GM12878 (cell line): ENCODE measurements around the gene MSH5. TPM values are rescaled to one million over a fixed set of nuclear protein-coding genes. Genes with fewer than 3 reads are reported as not detected.

Source experiments
- ATAC-seq: fragments of 200-7000 bp; cut with Tn5 transposase; 3 replicates; pipeline ENCODE4 v1.9.1; 2020; ENCODE audit warnings: mild to moderate bottlenecking, moderate library complexity
- BruUV-seq: library from RNA; stranded (reverse); fragments of 400-500 nt; replicated peaks from 2 replicates; lab custom pipeline; 2021; lab: Mats Ljungman, UMichigan
- CTCF ChIA-PET: fragments of 300-600 bp; sonication (Branson Sonifier 250); formaldehyde crosslinking; extraction: SDS; loops from one replicate; lab custom pipeline; 2021; ENCODE audit warnings: inconsistent platforms; lab: Yijun Ruan, JAX
- POLR2A ChIA-PET: fragments of 350-600 bp; formaldehyde crosslinking; extraction: SDS; loops from one replicate; lab custom pipeline; 2021; ENCODE audit warnings: inconsistent platforms; lab: Charles Lee
- RAD21 ChIA-PET: fragments of 300-600 bp; sonication (Branson Sonifier 250); formaldehyde crosslinking; loops from one replicate; lab custom pipeline; 2023; ENCODE audit warnings: antibody characterized with exemption; ENCODE audit not compliant: unreplicated experiment; lab: Charles Lee
- SMC1A ChIA-PET: fragments of 300-600 bp; sonication (Branson Sonifier 250); formaldehyde crosslinking; loops from one replicate; lab custom pipeline; 2023; ENCODE audit not compliant: unreplicated experiment, uncharacterized antibody; lab: Charles Lee
- DNase-seq: peaks from one replicate; pipeline ENCODE4 v3.0.0-alpha.2; 2011; ENCODE audit warnings: low read depth, low spot score
- FAIRE-seq: peaks from 3 replicates; lab custom pipeline; 2011; peaks lifted over from hg19 to GRCh38; lab: Jason Lieb, UNC
- H2AFZ ChIP-seq: 2 replicates; pipeline ENCODE4 v1.6.0; 2011; ENCODE audit warnings: low read depth, low read length, control low read depth; ENCODE audit not compliant: control insufficient read depth
- H3K27ac ChIP-seq: 2 replicates; pipeline ENCODE4 v1.5.1; 2011; ENCODE audit warnings: control low read depth; ENCODE audit not compliant: control insufficient read depth, insufficient read depth
- H3K27me3 ChIP-seq, 2 experiments: replicated peaks in 1 of 2; 2 replicates each; pipeline versions ENCODE4 v1.6.0 to v1.6.1; 2011; ENCODE audit warnings: low read length in 1 of 2; ENCODE audit not compliant: control insufficient read depth in 2 of 2, insufficient read depth in 2 of 2
- H3K36me3 ChIP-seq, 2 experiments: 2 replicates each; pipeline ENCODE4 v1.5.1; 2011; ENCODE audit warnings: low read length in 1 of 2; ENCODE audit not compliant: control insufficient read depth in 2 of 2, insufficient read depth in 2 of 2
- H3K4me1 ChIP-seq: 2 replicates; pipeline ENCODE4 v1.6.1; 2011; ENCODE audit warnings: mild to moderate bottlenecking, low read length, moderate library complexity, mixed read lengths; ENCODE audit not compliant: control insufficient read depth, insufficient read depth
- H3K4me2 ChIP-seq: 2 replicates; pipeline ENCODE4 v1.6.0; 2011; ENCODE audit warnings: control low read depth; ENCODE audit not compliant: control insufficient read depth, insufficient read depth
- H3K4me3 ChIP-seq: fragments of 200-600 bp; sonication (generic); 2 replicates; pipeline ENCODE4 v1.5.1; 2016
- H3K79me2 ChIP-seq: 2 replicates; pipeline ENCODE4 v1.6.0; 2011; ENCODE audit warnings: low read length; ENCODE audit not compliant: control insufficient read depth, insufficient read depth
- H3K9ac ChIP-seq: 2 replicates; pipeline ENCODE4 v1.8.0; 2011; ENCODE audit warnings: low read length, control low read depth, mixed read lengths; ENCODE audit not compliant: control insufficient read depth, insufficient read depth
- H3K9me3 ChIP-seq: replicated peaks from 3 replicates; pipeline ENCODE4 v1.5.1; 2011; ENCODE audit warnings: mild to moderate bottlenecking, low read length; ENCODE audit not compliant: control insufficient read depth, insufficient read depth
- H4K20me1 ChIP-seq: 2 replicates; pipeline ENCODE4 v1.6.0; 2011; ENCODE audit not compliant: control insufficient read depth, insufficient read depth
- BCLAF1 ChIP-seq: fragments of 450-650 bp; IDR thresholded peaks from 2 replicates; pipeline ENCODE4 v1.6.1; 2017; ENCODE audit warnings: antibody characterized with exemption, mild to moderate bottlenecking, moderate library complexity
- E4F1 ChIP-seq: fragments of 450-650 bp; IDR thresholded peaks from 2 replicates; pipeline ENCODE4 v1.6.1; 2018; ENCODE audit warnings: borderline replicate concordance, mild to moderate bottlenecking; ENCODE audit not compliant: partially characterized antibody
- FOS ChIP-seq: IDR thresholded peaks from 3 replicates; pipeline ENCODE4 v1.6.1; 2011; ENCODE audit warnings: borderline replicate concordance; ENCODE audit not compliant: insufficient read length; ENCODE audit errors: extremely low read depth
- MYC ChIP-seq: IDR thresholded peaks from 2 replicates; pipeline ENCODE4 v1.6.1; 2011; ENCODE audit warnings: mild to moderate bottlenecking, low read length, moderate library complexity, inconsistent platforms; ENCODE audit not compliant: insufficient read depth, insufficient replicate concordance, insufficient read length, severe bottlenecking
- PKNOX1 ChIP-seq: fragments of 450-650 bp; IDR thresholded peaks from 2 replicates; pipeline ENCODE4 v1.6.1; 2016; ENCODE audit warnings: mild to moderate bottlenecking
- RAD21 ChIP-seq: IDR thresholded peaks from 2 replicates; pipeline ENCODE4 v1.6.1; 2011; ENCODE audit warnings: mild to moderate bottlenecking, low read depth, low read length, moderate library complexity; ENCODE audit not compliant: insufficient read depth
- RCOR1 ChIP-seq: conservative IDR thresholded peaks from 2 replicates; pipeline ENCODE4 v1.6.1; 2012; ENCODE audit warnings: low read depth, low read length, improper control_type of control experiment
- TAF1 ChIP-seq: IDR thresholded peaks from 2 replicates; pipeline ENCODE4 v1.6.1; 2011; ENCODE audit warnings: mild to moderate bottlenecking, low read depth, low read length, borderline replicate concordance
- TCF3 ChIP-seq: IDR thresholded peaks from 2 replicates; pipeline ENCODE4 v1.6.1; 2012; ENCODE audit warnings: low read depth, mild to moderate bottlenecking, low read length, borderline replicate concordance; ENCODE audit not compliant: insufficient read depth
- ZBTB4 ChIP-seq: fragments of 450-650 bp; formaldehyde crosslinking; IDR thresholded peaks from 2 replicates; pipeline ENCODE4 v1.4.0; 2022; ENCODE audit warnings: mild to moderate bottlenecking, moderate library complexity
- WGBS: methylation state at CpG from one replicate; pipeline ENCODE4 v1.1.6; 2016; ENCODE audit warnings: low lambda C conversion rate; ENCODE audit not compliant: insufficient replicate concordance, insufficient coverage; ENCODE audit errors: missing lambda C conversion rate; 5-methylcytosine and 5-hydroxymethylcytosine counted together
- in situ Hi-C: fragments of 300-500 bp; cut with MboI; formaldehyde crosslinking; loops from 9 replicates; pipeline ENCODE4 v1.14.3; 2018; ENCODE audit warnings: mixed read lengths
- intact Hi-C: fragments of 100-400 bp; cut with micrococcal nuclease; formaldehyde crosslinking; loops from one replicate; pipeline ENCODE4 v1.14.2; 2022; ENCODE audit not compliant: unreplicated experiment
- polyA plus RNA-seq, 11 experiments: library from polyadenylated mRNA; depleted of rRNA in 4 of 11; unstranded in 6 of 11; stranded (reverse) in 5 of 11; fragments of >200 nt; fragmentation: Nextera tagmentation in 4 of 11; fragmentation: Illumina TruSeq in 1 of 11; extraction: Ambion mirVana in 4 of 11; extraction: Trizol in 1 of 11; gene quantifications; 1 replicate in 1 of 11; 2 replicates in 10 of 11; pipeline versions ENCODE4 v1.2.1 to v1.2.3, GENCODE V29; 2011 to 2016; ENCODE audit warnings: inconsistent platforms in 2 of 11, missing spikeins in 2 of 11, low read depth in 1 of 11
- total RNA-seq, 4 experiments: library from RNA; depleted of rRNA in 3 of 4; stranded (reverse); fragments of >200 nt in 3 of 4; fragmentation: Illumina TruSeq in 1 of 4; extraction: Trizol in 1 of 4; gene quantifications; 2 replicates each; pipeline versions ENCODE4 v1.2.1 to v1.2.3, GENCODE V29; 2013 to 2021

Gene MSH5
- total and polyA plus RNA-seq, 10 of the 15 experiments (the other 5 are each of a cell fraction or from before 2014, with no cell fraction given) = 9.1 to 52.7 (median 30.0) TPM

- no peak for DNase-seq
- no TSS peak for BruUV-seq
- in situ Hi-C loops = no loop called here
- TF ChIP-seq E4F1 = no peak
- TF ChIP-seq ZBTB4 (CRISPR knock-in tag) = no peak
- TF ChIP-seq BCLAF1 = no peak
- no peak for TF ChIP-seq TCF3
- no peak for TF ChIP-seq TAF1
- TF ChIP-seq PKNOX1 = peak; percentile 30; the same call in 1 of the 2 replicates
- no peak for TF ChIP-seq MYC
- no peak for TF ChIP-seq RCOR1
- TF ChIP-seq RAD21 = 0 out of 2 replicates have a peak, but pooled peaks have one; percentile 9
- TF ChIP-seq FOS = no peak
Observed at GRCh38 chr6:31791324-31792089, 51.7 kb downstream of the MSH5 start.

More at GRCh38 chr6:31791324-31792089, 51.7 kb downstream of the MSH5 start:
- no peaks in the 10 kb centered on the region for H3K9me3 ChIP-seq
- H3K4me3 ChIP-seq = no peak overlapping the region
- no peak overlapping the region for H3K9ac ChIP-seq
- WGBS = 74% methylated on average over 12 of the region's 12 CpGs
- ChIA-PET SMC1A (interaction anchor here (0.6 to 2.9 kb wide), 7 partner anchors 15 to 53 kb away, joined by 3 to 11 read pairs (median 5); partner anchors contain the start of gene HSPA1L), CTCF (interaction anchor here (0.5 to 4.3 kb wide), 23 partner anchors 7 to 131 kb away, joined by 3 to 41 read pairs (median 5); partner anchors contain the start of genes CLIC1, HSPA1A, HSPA1B and HSPA1L), POLR2A (interaction anchor here (0.6 to 1.4 kb wide), 8 partner anchors 31 to 88 kb away, joined by 3 to 7 read pairs (median 3); partner anchors contain the start of genes ABHD16A, CLIC1 and HSPA1B), RAD21 (interaction anchor here (1.0 to 3.9 kb wide), 6 partner anchors 14 to 62 kb away, joined by 3 to 22 read pairs (median 11); partner anchors contain the start of genes HSPA1B, LSM2, MSH5 and VWA7)
- FAIRE-seq (no peak), ATAC-seq (peak; percentile 18; the same call in 2 of the 3 replicates)
- peaks cover 12% of the 10 kb centered on the region for H3K4me1 ChIP-seq
- no peak overlapping the region for H3K27ac ChIP-seq
- no peaks in the 10 kb centered on the region for H3K27me3 ChIP-seq
- H3K79me2 ChIP-seq = peaks cover 21% of the 10 kb centered on the region
- no peak overlapping the region for H2AFZ ChIP-seq
- no peak overlapping the region for H3K4me2 ChIP-seq
- no peaks in the 10 kb centered on the region for H4K20me1 ChIP-seq
- peaks cover 4 to 9% of the 10 kb centered on the region in 2 experiments; a peak in 3 of 4 replicates for H3K36me3 ChIP-seq
- intact Hi-C loops = no loop called here
